BJ (cell line): ENCODE data around the gene MRGPRX1. TPM values are rescaled to one million over a fixed set of nuclear protein-coding genes. Genes with fewer than 3 reads are reported as not detected.
"Not testable (repeated sequence)": the region's sequence is repeated elsewhere in the genome, so short reads cannot be mapped to it uniquely, and the experiment has no call there.

Experiments
- CTCF ChIA-PET: fragments of 350-600 bp; formaldehyde crosslinking; extraction: SDS; loops from one replicate; lab custom pipeline; 2021; ENCODE audit warnings: antibody characterized with exemption, inconsistent platforms; lab: Yijun Ruan, JAX
- POLR2A ChIA-PET: fragments of 300-600 bp; sonication (Branson Sonifier 250); formaldehyde crosslinking; extraction: SDS; loops from one replicate; lab custom pipeline; 2021; ENCODE audit warnings: antibody characterized with exemption; lab: Charles Lee
- DNase-seq: peaks from one replicate; pipeline ENCODE4 v3.0.0-alpha.2; 2011; ENCODE audit warnings: low read depth
- H3K27me3 ChIP-seq: 2 replicates; pipeline ENCODE4 v1.6.0; 2011; ENCODE audit warnings: low read length; ENCODE audit not compliant: control insufficient read depth, insufficient read depth
- H3K36me3 ChIP-seq: 2 replicates; pipeline ENCODE4 v1.5.1; 2011; ENCODE audit warnings: low read length; ENCODE audit not compliant: control insufficient read depth, insufficient read depth
- H3K4me3 ChIP-seq: 2 replicates; pipeline ENCODE4 v1.5.1; 2011; ENCODE audit warnings: low read depth, mild to moderate bottlenecking, control low read depth, low read length
- polyA plus RNA-seq: library from polyadenylated mRNA; depleted of rRNA; stranded (reverse); fragments of >200 nt; gene quantifications from 2 replicates; pipeline ENCODE4 v1.2.3, GENCODE V29; 2011
- TF ChIP-seq, protein P1 (sequence below): IDR thresholded peaks from 2 replicates; pipeline ENCODE4 v1.5.1; 2011; ENCODE audit warnings: low read depth, mild to moderate bottlenecking, control low read depth, inconsistent platforms, low read length, moderate library complexity; ENCODE audit not compliant: insufficient read depth

Gene MRGPRX1
- polyA plus RNA-seq, 1 experiment: not detected

GRCh38 chr11:18936002-18936673, 3.1 kb downstream of the MRGPRX1 start:
- TF ChIP-seq, protein P1, sequence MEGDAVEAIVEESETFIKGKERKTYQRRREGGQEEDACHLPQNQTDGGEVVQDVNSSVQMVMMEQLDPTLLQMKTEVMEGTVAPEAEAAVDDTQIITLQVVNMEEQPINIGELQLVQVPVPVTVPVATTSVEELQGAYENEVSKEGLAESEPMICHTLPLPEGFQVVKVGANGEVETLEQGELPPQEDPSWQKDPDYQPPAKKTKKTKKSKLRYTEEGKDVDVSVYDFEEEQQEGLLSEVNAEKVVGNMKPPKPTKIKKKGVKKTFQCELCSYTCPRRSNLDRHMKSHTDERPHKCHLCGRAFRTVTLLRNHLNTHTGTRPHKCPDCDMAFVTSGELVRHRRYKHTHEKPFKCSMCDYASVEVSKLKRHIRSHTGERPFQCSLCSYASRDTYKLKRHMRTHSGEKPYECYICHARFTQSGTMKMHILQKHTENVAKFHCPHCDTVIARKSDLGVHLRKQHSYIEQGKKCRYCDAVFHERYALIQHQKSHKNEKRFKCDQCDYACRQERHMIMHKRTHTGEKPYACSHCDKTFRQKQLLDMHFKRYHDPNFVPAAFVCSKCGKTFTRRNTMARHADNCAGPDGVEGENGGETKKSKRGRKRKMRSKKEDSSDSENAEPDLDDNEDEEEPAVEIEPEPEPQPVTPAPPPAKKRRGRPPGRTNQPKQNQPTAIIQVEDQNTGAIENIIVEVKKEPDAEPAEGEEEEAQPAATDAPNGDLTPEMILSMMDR: no peak
- CTCF ChIA-PET: no interaction called here
- H3K4me3 ChIP-seq: no peak overlapping the region
- POLR2A ChIA-PET: no interaction called here
- no peak for DNase-seq
- H3K27me3 ChIP-seq: no peaks in the 10 kb centered on the region
- no peaks in the 10 kb centered on the region for H3K36me3 ChIP-seq

DNA sequence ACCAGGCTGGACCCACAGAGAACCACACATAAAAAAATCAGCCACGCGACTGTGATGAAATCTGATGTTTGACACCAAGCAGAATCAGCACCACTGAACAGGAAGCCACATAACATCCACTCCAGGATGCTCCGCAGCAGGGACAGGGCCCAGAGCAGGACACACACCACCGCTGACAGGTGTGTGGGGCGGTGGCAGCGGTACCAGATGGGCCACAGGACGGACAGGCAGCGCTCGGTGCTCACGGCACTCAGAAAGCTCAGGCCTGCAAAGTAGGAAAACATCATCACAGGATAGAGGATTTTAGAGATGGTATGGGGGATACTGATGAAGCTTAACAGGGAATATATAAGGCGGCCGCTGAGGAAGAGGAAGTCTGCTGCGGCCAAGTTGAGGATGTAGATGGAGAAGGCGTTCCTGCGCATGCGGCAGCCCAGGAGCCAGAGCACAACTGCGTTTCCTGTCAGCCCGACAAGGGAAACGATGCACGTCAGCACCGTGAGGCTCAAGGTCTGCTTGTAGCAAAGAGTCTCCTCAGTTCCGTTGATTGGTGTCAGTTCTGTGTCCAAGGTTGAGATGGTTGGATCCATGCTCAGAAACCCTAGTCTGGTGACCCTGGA, 4.9 kb downstream of the MRGPRX1 start:
- CTCF ChIA-PET: no interaction called here
- POLR2A ChIA-PET: no interaction called here

DNA sequence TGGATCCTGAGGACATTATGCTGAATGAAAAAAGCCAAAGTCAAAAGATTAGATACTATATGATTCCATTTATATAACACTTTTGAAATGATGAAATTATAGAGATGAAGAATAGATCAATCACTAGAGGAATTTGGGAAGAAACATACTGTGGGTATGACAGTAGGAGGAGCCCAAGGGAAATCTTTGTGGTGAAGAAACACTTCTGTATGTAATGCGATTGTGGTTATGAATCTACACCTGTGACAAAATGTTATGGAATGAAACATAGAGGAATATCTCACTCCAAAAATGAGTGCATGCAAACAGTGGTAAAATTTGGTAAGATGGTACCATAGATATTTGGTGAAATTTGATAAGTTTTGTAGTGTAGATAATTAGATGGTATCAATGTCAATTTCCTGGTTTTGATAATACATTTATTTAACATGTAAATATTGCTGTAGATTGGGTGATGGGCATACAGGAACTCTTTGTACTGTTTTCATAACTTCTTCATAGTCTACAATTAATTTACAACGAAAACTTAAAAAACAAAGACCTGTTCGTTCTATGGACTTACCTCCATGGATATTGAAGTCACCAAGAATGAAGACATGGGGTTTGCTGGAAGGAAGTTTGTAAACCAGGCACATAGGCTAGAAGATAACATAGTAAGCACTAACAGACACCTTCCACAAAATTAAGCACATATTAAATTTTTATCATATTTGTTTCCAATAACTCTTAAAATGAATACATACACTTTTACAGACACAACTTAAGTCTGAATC, 11.5 kb downstream of the MRGPRX1 start:
- CTCF ChIA-PET: no interaction called here
- TF ChIP-seq, protein P1: no peak
- H3K4me3 ChIP-seq: no peak overlapping the region
- H3K36me3 ChIP-seq: no peaks in the 10 kb centered on the region
- no peaks in the 10 kb centered on the region for H3K27me3 ChIP-seq
- DNase-seq: no peak
- POLR2A ChIA-PET: no interaction called here

More for the DNA sequence above, 4.9 kb downstream of the MRGPRX1 start:
- no peak for DNase-seq
- Histone ChIP-seq H3K27me3 (no peaks in the 10 kb centered on the region), H3K36me3 (no peaks in the 10 kb centered on the region), H3K4me3 (no peak overlapping the region)
- TF ChIP-seq, protein P1: no peak

DNA sequence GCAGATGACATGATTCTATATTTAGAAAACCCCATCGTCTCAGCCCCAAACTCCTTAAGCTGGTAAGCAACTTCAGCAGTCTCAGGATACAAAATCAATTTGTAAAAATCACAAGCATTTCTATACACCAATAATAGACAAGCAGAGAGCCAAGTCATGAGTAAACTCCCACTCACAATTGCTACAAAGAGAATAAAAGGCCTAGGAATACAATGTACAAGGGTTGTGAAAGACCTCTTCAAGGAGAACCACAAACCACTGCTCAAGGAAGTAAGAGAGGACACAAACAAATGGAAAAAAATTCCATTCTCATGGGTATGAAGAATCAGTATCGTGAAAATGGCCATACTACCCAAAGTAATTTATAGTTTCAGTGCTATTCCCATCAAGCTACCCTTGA, 13.8 kb downstream of the MRGPRX1 start:
- CTCF ChIA-PET, DNase-seq, H3K4me3 ChIP-seq, POLR2A ChIA-PET, H3K36me3 ChIP-seq, H3K27me3 ChIP-seq: not testable (repeated sequence)

GRCh38 chr11:18912883-18913282, 26.3 kb downstream of the MRGPRX1 start:
- TF ChIP-seq, protein P1: no peak
- Histone ChIP-seq H3K27me3 (no peaks in the 10 kb centered on the region; the same call in 1 of the 2 replicates), H3K4me3 (no peak overlapping the region), H3K36me3 (no peaks in the 10 kb centered on the region)
- no peak for DNase-seq
- ChIA-PET POLR2A (no interaction called here), CTCF (no interaction called here)
